C4-2B (cell line): ENCODE results near the gene SHROOM1.
"Not testable (repeated sequence)": the region's sequence is repeated elsewhere in the genome, so short reads cannot be mapped to it uniquely, and the experiment has no call there.

Experiments
- H3K27ac ChIP-seq: fragments of 450-650 bp; 2 replicates; pipeline ENCODE4 v1.5.1; 2017
- CTCF ChIP-seq: fragments of 450-650 bp; conservative IDR thresholded peaks from 2 replicates; pipeline ENCODE4 v1.5.1; 2017; ENCODE audit warnings: mild to moderate bottlenecking
- ZFX ChIP-seq: fragments of 450-650 bp; IDR thresholded peaks from 2 replicates; pipeline ENCODE4 v1.6.1; 2017

SHROOM1 gene

DNA sequence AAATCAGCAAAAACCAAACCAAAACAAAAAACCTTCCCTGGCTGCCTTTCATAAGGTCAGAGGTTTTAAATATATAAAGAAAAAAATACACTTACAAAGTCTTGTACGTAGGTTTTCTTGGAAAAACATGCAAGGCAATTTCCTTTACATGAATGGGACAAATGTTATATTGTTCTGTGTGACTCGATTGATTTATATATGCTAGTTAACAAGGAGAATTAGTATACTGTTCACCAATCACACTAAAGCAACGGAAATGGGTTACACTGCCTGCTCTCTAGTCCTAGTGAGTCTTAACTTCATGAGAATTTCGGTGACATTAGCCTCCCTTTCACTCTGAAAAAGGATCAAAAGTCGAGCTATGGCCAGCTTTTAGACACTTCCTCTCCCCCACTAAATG lies 30.3 kb upstream of the SHROOM1 start:
- no peak for TF ChIP-seq ZFX
- TF ChIP-seq CTCF: no peak
- H3K27ac ChIP-seq: no peak overlapping the region

GRCh38 chr5:132859889-132860437 lies 29.5 kb upstream of the SHROOM1 start:
- TF ChIP-seq CTCF (no peak), ZFX (no peak)
- no peak overlapping the region for H3K27ac ChIP-seq

DNA sequence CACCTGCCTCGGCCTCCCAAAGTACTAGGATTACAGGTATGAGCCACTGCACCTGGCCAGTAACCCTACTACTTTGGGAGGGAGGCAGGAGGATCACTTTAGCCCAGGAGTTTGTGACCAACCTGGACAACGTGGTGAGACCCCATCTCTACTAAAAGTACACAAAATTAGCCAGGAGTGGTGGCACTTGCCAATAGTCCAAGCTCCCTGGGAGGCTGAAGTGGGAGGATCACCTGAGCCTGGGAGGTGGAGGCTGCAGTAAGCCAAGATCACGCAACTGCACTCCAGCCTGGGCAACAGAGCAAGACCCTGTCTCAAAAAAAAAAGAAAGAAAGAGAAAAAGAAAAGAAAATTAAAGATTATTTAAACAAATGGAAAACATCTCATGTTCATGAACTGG lies 25.6 kb upstream of the SHROOM1 start:
- TF ChIP-seq CTCF (no peak), ZFX (no peak)
- H3K27ac ChIP-seq: no peak overlapping the region

DNA sequence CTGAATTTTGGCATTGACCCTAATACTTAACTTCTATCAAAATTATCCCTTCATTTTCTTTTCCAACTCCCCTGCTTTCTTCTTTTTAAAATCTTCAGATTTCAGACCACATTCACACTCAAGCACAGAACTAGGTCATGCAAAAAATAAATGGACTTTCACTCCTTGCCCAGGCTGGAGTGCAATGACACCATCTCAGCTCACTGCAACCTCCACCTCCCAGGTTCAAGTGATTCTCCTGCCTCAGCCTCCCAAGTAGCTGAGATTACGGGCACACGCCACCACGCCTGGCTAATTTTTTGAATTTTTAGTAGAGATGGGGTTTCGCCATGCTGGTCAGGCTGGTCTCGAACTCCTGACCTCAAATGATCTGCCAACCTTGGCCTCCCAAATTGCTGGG lies 24.5 kb upstream of the SHROOM1 start:
- not testable (repeated sequence) for H3K27ac ChIP-seq

DNA sequence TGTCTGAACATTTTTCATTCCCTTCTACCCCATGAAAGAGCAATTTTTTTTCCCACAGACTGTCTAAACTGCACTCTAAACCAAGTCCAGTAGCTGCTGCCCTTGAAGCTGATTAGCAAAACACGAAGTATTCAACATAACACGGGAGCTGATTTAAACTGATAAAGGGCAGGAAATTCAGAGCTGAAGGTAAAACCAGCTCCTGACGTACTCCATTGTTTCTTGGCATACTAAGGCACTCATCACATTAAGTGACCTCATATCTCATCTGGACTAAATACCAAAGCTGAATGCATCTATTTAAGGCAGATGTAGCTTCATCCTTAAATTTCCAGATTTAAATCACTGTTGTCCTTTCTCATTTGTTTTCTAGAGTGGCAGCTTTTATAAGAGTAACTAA lies 23.9 kb upstream of the SHROOM1 start:
- H3K27ac ChIP-seq: no peak overlapping the region
- TF ChIP-seq ZFX: no peak
- TF ChIP-seq CTCF: no peak

DNA sequence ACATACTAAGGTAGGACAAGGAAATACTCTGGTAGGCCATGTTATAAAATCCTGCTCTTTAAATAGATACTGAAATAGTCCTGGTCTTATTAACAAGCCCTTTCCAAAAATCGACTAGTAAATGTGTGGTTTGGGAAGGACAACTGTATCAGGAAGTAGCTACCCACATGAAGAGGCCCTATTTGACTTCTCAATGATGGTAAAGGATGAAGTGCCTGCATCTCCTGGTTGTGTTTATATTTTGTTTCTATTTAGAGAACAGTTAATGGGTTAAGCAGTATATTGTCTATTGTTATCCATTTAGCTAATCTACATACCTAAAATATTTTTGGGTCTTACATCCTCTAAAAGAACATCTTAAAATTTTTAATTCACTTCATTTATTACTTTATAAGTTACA lies 23.3 kb upstream of the SHROOM1 start:
- no peak for TF ChIP-seq CTCF
- no peak for TF ChIP-seq ZFX
- H3K27ac ChIP-seq: no peak overlapping the region

GRCh38 chr5:132853323-132853722 lies 22.9 kb upstream of the SHROOM1 start:
- H3K27ac ChIP-seq: no peak overlapping the region
- TF ChIP-seq CTCF: no peak
- no peak for TF ChIP-seq ZFX

GRCh38 chr5:132850066-132850465 lies 19.6 kb upstream of the SHROOM1 start:
- H3K27ac ChIP-seq: no peak overlapping the region
- TF ChIP-seq ZFX (no peak), CTCF (no peak)
